ENCODE data around the gene CCNB2.

CCNB2 gene

DNA sequence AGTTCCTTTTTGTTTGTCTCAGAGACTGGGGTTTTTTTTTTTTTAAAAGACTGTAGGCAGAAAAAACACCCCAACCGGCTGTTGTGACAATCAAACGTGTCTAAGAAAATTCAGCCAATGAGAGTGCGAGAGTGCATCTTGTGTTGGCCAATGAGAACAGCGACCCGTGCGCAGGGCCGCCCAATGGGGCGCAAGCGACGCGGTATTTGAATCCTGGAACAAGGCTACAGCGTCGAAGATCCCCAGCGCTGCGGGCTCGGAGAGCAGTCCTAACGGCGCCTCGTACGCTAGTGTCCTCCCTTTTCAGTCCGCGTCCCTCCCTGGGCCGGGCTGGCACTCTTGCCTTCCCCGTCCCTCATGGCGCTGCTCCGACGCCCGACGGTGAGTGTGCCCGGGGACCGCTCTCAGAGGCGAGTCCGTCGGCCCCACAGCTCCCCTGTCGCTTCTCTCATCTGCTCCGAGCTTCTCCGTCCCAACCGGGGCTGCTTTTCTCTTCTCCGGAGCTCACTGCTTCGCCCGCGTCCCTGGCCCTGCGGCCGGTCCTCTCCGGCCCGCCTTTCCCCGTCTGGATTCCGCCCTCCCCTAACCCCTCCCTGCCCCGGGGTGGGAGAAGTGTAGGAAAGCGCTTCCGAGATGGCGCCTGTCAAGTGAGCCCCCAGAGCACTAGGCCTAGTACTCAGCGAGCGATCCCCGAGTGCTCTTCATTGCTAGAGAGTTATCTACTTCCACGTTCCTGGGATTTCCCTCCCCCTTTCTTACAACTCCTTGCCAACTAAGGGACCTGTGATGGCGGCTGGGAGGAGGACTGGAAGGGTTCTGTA lies at the start of gene CCNB2:
TSS of gene CCNB2 (plus strand) at position 235 of the 821 bp plus-strand sequence. CDS start at position 358, 123 bp downstream.
- Histone ChIP-seq H3K27ac (peak within 1 kb of the TSS; percentile 87), H3K27me3 (no peaks in the 10 kb centered on the region), H3K4me1 (ENCODE audit: control insufficient read depth in 1 of 2, insufficient read depth in 1 of 2, low read depth in 1 of 2, low read length in 1 of 2) (peaks cover 8 to 21% of the 10 kb centered on the region in 2 experiments), H3K36me3 (peaks cover 11% of the 10 kb centered on the region), H3K9me3 (no peaks in the 10 kb centered on the region), H3K4me3 (ENCODE audit: low read depth in 1 of 2, low read length in 1 of 2) (peak within 1 kb of the TSS; percentile 68 to 83)
- TF ChIP-seq, protein P1, sequence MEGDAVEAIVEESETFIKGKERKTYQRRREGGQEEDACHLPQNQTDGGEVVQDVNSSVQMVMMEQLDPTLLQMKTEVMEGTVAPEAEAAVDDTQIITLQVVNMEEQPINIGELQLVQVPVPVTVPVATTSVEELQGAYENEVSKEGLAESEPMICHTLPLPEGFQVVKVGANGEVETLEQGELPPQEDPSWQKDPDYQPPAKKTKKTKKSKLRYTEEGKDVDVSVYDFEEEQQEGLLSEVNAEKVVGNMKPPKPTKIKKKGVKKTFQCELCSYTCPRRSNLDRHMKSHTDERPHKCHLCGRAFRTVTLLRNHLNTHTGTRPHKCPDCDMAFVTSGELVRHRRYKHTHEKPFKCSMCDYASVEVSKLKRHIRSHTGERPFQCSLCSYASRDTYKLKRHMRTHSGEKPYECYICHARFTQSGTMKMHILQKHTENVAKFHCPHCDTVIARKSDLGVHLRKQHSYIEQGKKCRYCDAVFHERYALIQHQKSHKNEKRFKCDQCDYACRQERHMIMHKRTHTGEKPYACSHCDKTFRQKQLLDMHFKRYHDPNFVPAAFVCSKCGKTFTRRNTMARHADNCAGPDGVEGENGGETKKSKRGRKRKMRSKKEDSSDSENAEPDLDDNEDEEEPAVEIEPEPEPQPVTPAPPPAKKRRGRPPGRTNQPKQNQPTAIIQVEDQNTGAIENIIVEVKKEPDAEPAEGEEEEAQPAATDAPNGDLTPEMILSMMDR (IDR thresholded peaks at IDR 0.05): no peak

DNA sequence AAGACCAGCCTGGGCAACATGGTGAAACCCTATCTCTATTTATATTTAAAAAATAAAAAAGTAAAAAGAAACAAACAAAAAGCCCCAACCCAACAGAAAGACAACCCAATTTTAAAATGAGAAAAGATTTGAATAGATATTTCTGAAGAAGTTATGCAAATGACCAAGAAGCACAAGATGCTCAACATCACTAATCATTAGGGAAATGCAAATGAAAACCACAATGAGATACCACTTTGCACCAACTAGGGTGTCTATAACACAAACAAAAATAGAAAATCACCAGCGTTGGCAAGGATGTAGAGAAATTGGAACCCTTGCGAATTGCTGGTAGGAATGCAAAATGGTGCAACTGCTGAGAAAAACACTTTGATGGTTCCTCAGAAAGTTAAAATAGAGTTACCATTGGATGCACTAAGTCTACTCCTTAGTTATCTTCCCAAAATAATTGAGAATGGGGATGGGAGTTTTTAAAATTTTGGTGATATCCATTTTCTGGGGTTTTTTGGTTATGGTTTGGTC lies 45.8 kb upstream of the CCNB2 start:
- no peak overlapping the region for H3K4me3 ChIP-seq (ENCODE audit: low read depth in 1 of 2, low read length in 1 of 2)
- TF ChIP-seq, protein P1 (IDR thresholded peaks at IDR 0.05): no peak
- no peaks in the 10 kb centered on the region for H3K9me3 ChIP-seq
- peaks cover 95% of the 10 kb centered on the region for H3K36me3 ChIP-seq
- H3K27ac ChIP-seq: no peak overlapping the region
- no peaks in the 10 kb centered on the region for H3K27me3 ChIP-seq
- H3K4me1 ChIP-seq (ENCODE audit: control insufficient read depth in 1 of 2, insufficient read depth in 1 of 2, low read depth in 1 of 2, low read length in 1 of 2): peaks cover 8 to 11% of the 10 kb centered on the region in 2 experiments

DNA sequence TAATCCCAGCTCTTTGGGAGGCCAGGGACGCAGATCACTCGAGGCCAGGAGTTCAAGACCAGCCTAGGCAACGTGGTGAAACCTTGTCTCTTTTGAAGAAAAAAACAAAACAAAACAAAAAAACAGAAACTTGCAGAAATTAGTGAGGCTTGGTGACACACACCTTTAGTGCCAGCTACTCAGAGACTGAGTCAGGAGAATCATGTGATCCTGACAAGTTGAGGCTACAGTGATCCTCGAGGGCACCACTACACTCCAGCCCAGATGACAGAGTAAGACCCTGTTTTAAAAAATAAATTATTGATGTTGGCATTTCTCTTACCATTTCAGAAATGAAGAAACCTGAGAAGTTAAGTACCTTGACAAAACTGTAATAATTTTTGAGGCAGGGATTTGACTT lies 44.6 kb upstream of the CCNB2 start:
- H3K36me3 ChIP-seq: peaks cover 90% of the 10 kb centered on the region
- H3K27me3 ChIP-seq: no peaks in the 10 kb centered on the region
- H3K9me3 ChIP-seq: no peaks in the 10 kb centered on the region
- TF ChIP-seq, protein P1 (IDR thresholded peaks at IDR 0.05): no peak
- H3K27ac ChIP-seq: no peak overlapping the region
- peaks cover 8 to 11% of the 10 kb centered on the region in 2 experiments for H3K4me1 ChIP-seq (ENCODE audit: control insufficient read depth in 1 of 2, insufficient read depth in 1 of 2, low read depth in 1 of 2, low read length in 1 of 2)
- H3K4me3 ChIP-seq (ENCODE audit: low read depth in 1 of 2, low read length in 1 of 2): no peak overlapping the region

DNA sequence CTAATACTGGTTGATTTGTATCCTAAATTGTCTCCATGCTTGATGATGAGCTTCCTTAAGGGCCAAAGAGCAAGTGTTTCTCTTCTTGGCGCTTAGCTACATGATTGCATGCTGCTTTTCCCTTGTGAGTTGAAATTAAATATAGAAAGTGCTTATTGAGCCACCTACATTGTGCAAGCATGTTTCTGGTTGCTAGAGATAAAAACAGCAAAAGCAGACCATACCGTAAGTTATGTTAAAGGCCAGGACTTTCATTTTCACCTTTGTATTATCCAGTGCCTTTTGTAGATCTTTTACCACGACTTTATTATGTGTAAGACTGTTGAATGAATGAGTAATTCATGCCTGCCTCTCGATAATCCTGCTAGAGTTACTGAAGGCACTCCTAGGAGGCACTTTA lies 41.9 kb upstream of the CCNB2 start:
- no peaks in the 10 kb centered on the region for H3K27me3 ChIP-seq
- no peak overlapping the region for H3K4me3 ChIP-seq (ENCODE audit: low read depth in 1 of 2, low read length in 1 of 2)
- peaks cover 8 to 11% of the 10 kb centered on the region in 2 experiments for H3K4me1 ChIP-seq (ENCODE audit: control insufficient read depth in 1 of 2, insufficient read depth in 1 of 2, low read depth in 1 of 2, low read length in 1 of 2)
- peaks cover 91% of the 10 kb centered on the region for H3K36me3 ChIP-seq
- H3K9me3 ChIP-seq: no peaks in the 10 kb centered on the region
- peak overlapping the region; percentile 25 for H3K27ac ChIP-seq
- TF ChIP-seq, protein P1 (IDR thresholded peaks at IDR 0.05): no peak

DNA sequence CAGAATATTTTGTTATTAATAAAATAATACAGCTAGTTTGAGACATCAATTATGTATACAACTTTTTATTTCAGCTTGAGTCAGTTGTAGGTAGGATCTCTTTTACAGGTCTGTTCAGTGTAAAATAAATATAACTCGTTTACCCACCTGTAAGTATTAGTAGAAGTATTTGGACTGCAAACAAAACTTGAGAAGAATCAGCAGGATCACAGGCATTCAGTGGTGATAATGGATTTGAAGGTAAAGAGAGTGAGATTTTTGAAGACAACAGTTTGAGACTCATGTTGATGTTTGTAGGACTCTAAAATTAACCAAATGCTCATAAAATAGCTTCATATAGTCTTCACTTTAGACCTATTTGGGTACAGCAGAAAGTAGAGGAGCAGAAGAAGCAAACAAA lies 35.5 kb upstream of the CCNB2 start:
- Histone ChIP-seq H3K4me1 (ENCODE audit: control insufficient read depth in 1 of 2, insufficient read depth in 1 of 2, low read depth in 1 of 2, low read length in 1 of 2) (no peaks in the 10 kb centered on the region), H3K9me3 (no peaks in the 10 kb centered on the region), H3K27me3 (no peaks in the 10 kb centered on the region), H3K4me3 (ENCODE audit: low read depth in 1 of 2, low read length in 1 of 2) (no peak overlapping the region), H3K27ac (peak overlapping the region; percentile 7), H3K36me3 (peaks cover 65% of the 10 kb centered on the region)
- TF ChIP-seq, protein P1 (IDR thresholded peaks at IDR 0.05): no peak
